ENCODE data around the gene GAS6.

GRCh38 chr13:113846636-113847318 is 17.1 kb downstream of the GAS6 start:
- TF ChIP-seq CTCF (IDR thresholded peaks at IDR 0.05) (no peak), POLR2A (IDR thresholded peaks at IDR 0.05) (no peak)
